ENCODE data around the gene QRICH2.

QRICH2 gene

GRCh38 chr17:76327696-76328095 is 19.6 kb upstream of the QRICH2 start:
- no peak overlapping the region for H3K4me3 ChIP-seq (ENCODE audit: low read length)
- DNase-seq (ENCODE audit: low read depth), result no peak
- TF ChIP-seq CTCF (conservative IDR thresholded peaks at IDR 0.05; ENCODE audit: low read length), result no peak

- no peak for DNase-seq (ENCODE audit: low read depth)
- no peak for TF ChIP-seq CTCF (conservative IDR thresholded peaks at IDR 0.05; ENCODE audit: low read length)
- no peak overlapping the region for H3K4me3 ChIP-seq (ENCODE audit: low read length)
Observed at GRCh38 chr17:76326306-76326705, 18.2 kb upstream of the QRICH2 start.

GRCh38 chr17:76318586-76318985 is 10.5 kb upstream of the QRICH2 start:
- no peak for TF ChIP-seq CTCF (conservative IDR thresholded peaks at IDR 0.05; ENCODE audit: low read length)
- H3K4me3 ChIP-seq (ENCODE audit: low read length), result no peak overlapping the region
- DNase-seq (ENCODE audit: low read depth), result no peak

GRCh38 chr17:76317535-76317934 is 9.5 kb upstream of the QRICH2 start:
- no peak for DNase-seq (ENCODE audit: low read depth)
- no peak overlapping the region for H3K4me3 ChIP-seq (ENCODE audit: low read length)
- TF ChIP-seq CTCF (conservative IDR thresholded peaks at IDR 0.05; ENCODE audit: low read length), result no peak

GRCh38 chr17:76314392-76315227 is 6.5 kb upstream of the QRICH2 start:
- no peak for TF ChIP-seq CTCF (conservative IDR thresholded peaks at IDR 0.05; ENCODE audit: low read length)
- H3K4me3 ChIP-seq (ENCODE audit: low read length), result no peak overlapping the region
- DNase-seq (ENCODE audit: low read depth), result no peak

- no peak for DNase-seq (ENCODE audit: low read depth)
- H3K4me3 ChIP-seq (ENCODE audit: low read length), result no peak overlapping the region
- TF ChIP-seq CTCF (conservative IDR thresholded peaks at IDR 0.05; ENCODE audit: low read length), result no peak
Observed at GRCh38 chr17:76312735-76313134, 4.7 kb upstream of the QRICH2 start.

GRCh38 chr17:76309461-76309860 is 1.4 kb upstream of the QRICH2 start:
- TF ChIP-seq CTCF (conservative IDR thresholded peaks at IDR 0.05; ENCODE audit: low read length), result no peak
- H3K4me3 ChIP-seq (ENCODE audit: low read length), result no peak overlapping the region
- no peak for DNase-seq (ENCODE audit: low read depth)
